Upper lobe of right lung (tissue), 1 donor: Measurements from ENCODE around the gene SUGCT. TPM values are rescaled to one million over a fixed set of nuclear protein-coding genes. Genes with fewer than 3 reads are reported as not detected.
"Not testable (repeated sequence)": the region's sequence is repeated elsewhere in the genome, so short reads cannot be mapped to it uniquely, and the experiment has no call there.

ENCODE experiments used
- ATAC-seq: fragments of 200-7000 bp; cut with Tn5 transposase; one replicate; pipeline ENCODE4 v1.9.1; 2020; ENCODE audit warnings: mild to moderate bottlenecking, moderate library complexity
- DNase-seq: peaks from one replicate; pipeline ENCODE4 v3.0.0-alpha.2; 2020
- H3K27ac ChIP-seq: fragments of 200-600 bp; one replicate; pipeline ENCODE4 v1.8.0; 2022
- H3K27me3 ChIP-seq: fragments of 200-600 bp; one replicate; pipeline ENCODE4 v1.8.0; 2022; ENCODE audit warnings: mild to moderate bottlenecking
- H3K36me3 ChIP-seq: fragments of 200-600 bp; one replicate; pipeline ENCODE4 v1.8.0; 2022
- H3K4me1 ChIP-seq: fragments of 200-600 bp; one replicate; pipeline ENCODE4 v1.8.0; 2022
- H3K4me3 ChIP-seq: fragments of 200-600 bp; one replicate; pipeline ENCODE4 v1.8.0; 2022; ENCODE audit warnings: mild to moderate bottlenecking
- H3K9me3 ChIP-seq: fragments of 200-600 bp; one replicate; pipeline ENCODE4 v1.8.0; 2022
- intact Hi-C: fragments of 100-400 bp; cut with DNase I; formaldehyde crosslinking; loops from one replicate; pipeline ENCODE4 v1.11.0; 2022
- total RNA-seq: library from RNA; stranded (reverse); fragmentation: NEBNext Ultra II Directional; extraction: Animal tissue kit (Norgen Biotek cat#: 25700); gene quantifications from one replicate; pipeline ENCODE4 v1.2.1, GENCODE V29; 2021
- TF ChIP-seq, protein P1 (sequence below): fragments of 200-600 bp; IDR thresholded peaks from one replicate; pipeline ENCODE4 v1.8.0; 2022; ENCODE audit warnings: antibody characterized with exemption
- donor health status: DM: no; HTN: yes; CAD: no; lungs with severe emphysema.

The SUGCT gene
- total RNA-seq, 1 donor from 2014 or later: 4.1 TPM

GRCh38 chr7:40622941-40623501 is 488.2 kb downstream of the SUGCT start:
- ATAC-seq: no peak
- DNase-seq: no peak
- Histone ChIP-seq H3K9me3 (no peaks in the 10 kb centered on the region), H3K27ac (no peak overlapping the region), H3K36me3 (no peaks in the 10 kb centered on the region), H3K4me1 (no peaks in the 10 kb centered on the region), H3K27me3 (no peaks in the 10 kb centered on the region), H3K4me3 (no peak overlapping the region)
- TF ChIP-seq, protein P1, sequence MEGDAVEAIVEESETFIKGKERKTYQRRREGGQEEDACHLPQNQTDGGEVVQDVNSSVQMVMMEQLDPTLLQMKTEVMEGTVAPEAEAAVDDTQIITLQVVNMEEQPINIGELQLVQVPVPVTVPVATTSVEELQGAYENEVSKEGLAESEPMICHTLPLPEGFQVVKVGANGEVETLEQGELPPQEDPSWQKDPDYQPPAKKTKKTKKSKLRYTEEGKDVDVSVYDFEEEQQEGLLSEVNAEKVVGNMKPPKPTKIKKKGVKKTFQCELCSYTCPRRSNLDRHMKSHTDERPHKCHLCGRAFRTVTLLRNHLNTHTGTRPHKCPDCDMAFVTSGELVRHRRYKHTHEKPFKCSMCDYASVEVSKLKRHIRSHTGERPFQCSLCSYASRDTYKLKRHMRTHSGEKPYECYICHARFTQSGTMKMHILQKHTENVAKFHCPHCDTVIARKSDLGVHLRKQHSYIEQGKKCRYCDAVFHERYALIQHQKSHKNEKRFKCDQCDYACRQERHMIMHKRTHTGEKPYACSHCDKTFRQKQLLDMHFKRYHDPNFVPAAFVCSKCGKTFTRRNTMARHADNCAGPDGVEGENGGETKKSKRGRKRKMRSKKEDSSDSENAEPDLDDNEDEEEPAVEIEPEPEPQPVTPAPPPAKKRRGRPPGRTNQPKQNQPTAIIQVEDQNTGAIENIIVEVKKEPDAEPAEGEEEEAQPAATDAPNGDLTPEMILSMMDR: no peak
- intact Hi-C loops: no loop called here

DNA sequence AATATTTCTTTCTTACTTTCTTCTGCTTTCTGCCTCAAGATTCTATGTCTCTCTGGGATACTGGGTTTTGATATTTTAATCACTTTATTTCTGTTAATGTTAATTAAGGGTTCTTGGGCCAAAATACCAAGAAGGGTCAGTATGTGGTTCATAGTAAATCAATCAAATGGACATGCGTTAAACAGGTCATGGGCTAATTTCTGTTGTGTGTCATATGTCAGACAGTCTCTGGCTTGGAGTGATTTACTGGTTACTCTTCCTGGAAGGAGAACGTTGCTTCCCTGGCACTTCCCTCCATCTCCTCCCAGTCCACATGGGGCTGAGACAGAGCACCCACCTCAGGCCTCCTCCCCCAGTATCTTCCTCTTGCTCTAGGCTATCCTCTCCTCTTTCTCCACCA is 489.1 kb downstream of the SUGCT start:
- Histone ChIP-seq H3K27ac (no peak overlapping the region), H3K36me3 (no peaks in the 10 kb centered on the region), H3K9me3 (no peaks in the 10 kb centered on the region), H3K27me3 (no peaks in the 10 kb centered on the region), H3K4me3 (no peak overlapping the region), H3K4me1 (no peaks in the 10 kb centered on the region)
- TF ChIP-seq, protein P1: no peak
- intact Hi-C loops: no loop called here
- DNase-seq (no peak), ATAC-seq (no peak)

DNA sequence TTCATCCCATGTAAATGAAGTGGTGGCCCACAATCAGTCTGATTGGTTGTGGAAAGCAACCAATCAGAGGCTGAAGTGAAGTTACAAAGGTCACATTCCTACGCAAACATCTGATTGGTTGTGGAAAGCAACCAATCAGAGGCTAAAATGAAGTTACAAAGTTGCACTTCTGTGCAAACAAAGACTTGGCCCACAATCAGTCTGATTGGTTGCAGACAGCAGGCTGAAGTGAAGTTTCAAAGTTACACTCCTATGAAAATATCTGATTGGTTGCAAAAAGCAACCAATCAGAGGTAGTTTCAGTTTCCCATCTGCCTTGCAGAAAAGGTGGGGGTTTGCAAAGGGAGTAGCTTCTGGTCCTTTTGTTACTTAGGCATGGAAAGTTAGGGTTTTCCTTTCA is 492.6 kb downstream of the SUGCT start:
- ATAC-seq, DNase-seq, H3K36me3 ChIP-seq, intact Hi-C loops, H3K27ac ChIP-seq, H3K27me3 ChIP-seq, H3K9me3 ChIP-seq, H3K4me1 ChIP-seq, H3K4me3 ChIP-seq: not testable (repeated sequence)

DNA sequence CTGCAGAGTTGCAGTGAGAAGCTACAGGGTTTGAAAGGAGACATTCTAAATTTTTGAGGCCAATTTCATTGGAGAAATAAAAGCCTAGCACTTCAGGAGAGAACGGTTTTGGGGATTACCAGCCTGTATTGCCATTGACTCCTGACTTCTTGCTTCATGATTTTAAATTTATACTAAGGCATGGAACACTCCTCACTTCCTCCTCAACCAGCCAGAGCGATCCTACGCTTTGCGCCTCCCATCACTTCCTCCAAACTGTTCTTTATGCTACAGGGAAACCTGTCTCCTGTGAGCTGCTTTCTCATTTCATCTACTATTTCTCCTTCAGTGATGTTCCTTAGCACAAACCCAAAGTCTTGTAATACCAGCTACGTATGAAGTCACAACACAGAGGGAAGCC is 495.1 kb downstream of the SUGCT start:
- H3K4me3 ChIP-seq: no peak overlapping the region
- no peaks in the 10 kb centered on the region for H3K9me3 ChIP-seq
- H3K36me3 ChIP-seq: no peaks in the 10 kb centered on the region
- H3K27me3 ChIP-seq: no peaks in the 10 kb centered on the region
- intact Hi-C loops: no loop called here
- H3K27ac ChIP-seq: no peak overlapping the region
- DNase-seq (no peak), ATAC-seq (no peak)
- H3K4me1 ChIP-seq: no peaks in the 10 kb centered on the region
- TF ChIP-seq, protein P1: no peak

GRCh38 chr7:40634118-40634517 is 499.3 kb downstream of the SUGCT start:
- Histone ChIP-seq H3K27ac (no peak overlapping the region), H3K4me1 (no peaks in the 10 kb centered on the region), H3K9me3 (no peaks in the 10 kb centered on the region), H3K27me3 (no peaks in the 10 kb centered on the region), H3K4me3 (no peak overlapping the region), H3K36me3 (no peaks in the 10 kb centered on the region)
- intact Hi-C loops: no loop called here
- DNase-seq (no peak), ATAC-seq (no peak)
- TF ChIP-seq, protein P1: no peak

- H3K4me3 ChIP-seq: no peak overlapping the region
These were observed 503.9 kb downstream of the SUGCT start for GRCh38 chr7:40638545-40639320.

More at GRCh38 chr7:40638545-40639320, 503.9 kb downstream of the SUGCT start:
- no peaks in the 10 kb centered on the region for H3K36me3 ChIP-seq
- no peaks in the 10 kb centered on the region for H3K9me3 ChIP-seq
- DNase-seq: no peak
- TF ChIP-seq, protein P1: no peak
- H3K4me1 ChIP-seq: no peaks in the 10 kb centered on the region
- H3K27me3 ChIP-seq: no peaks in the 10 kb centered on the region
- no peak overlapping the region for H3K27ac ChIP-seq
- no peak for ATAC-seq
- intact Hi-C loops: no loop called here
